ENCODE results near the gene MRFAP1L1.

- TF ChIP-seq CTCF (IDR thresholded peaks at IDR 0.05; ENCODE audit: low read depth, low read length), result no peak
- TF ChIP-seq EZH2phosphoT487 (IDR thresholded peaks at IDR 0.05; ENCODE audit: low read depth), result no peak
These were observed 22.1 kb upstream of the MRFAP1L1 start for GRCh38 chr4:6731780-6732179.

All from OCI-LY3 (cell line).